Ectodermal cell (in vitro differentiated cells): ENCODE measurements around the gene RAPGEF3. TPM values are rescaled to one million over a fixed set of nuclear protein-coding genes. Genes with fewer than 3 reads are reported as not detected.

Experiments used
- H3K27ac ChIP-seq: 2 replicates; pipeline ENCODE4 v1.7.0; 2013; ENCODE audit warnings: mild to moderate bottlenecking, low read depth, low read length; ENCODE audit not compliant: insufficient read depth, poor library complexity, severe bottlenecking
- H3K27me3 ChIP-seq: 2 replicates; pipeline ENCODE4 v1.7.0; 2013; ENCODE audit warnings: mild to moderate bottlenecking, low read length; ENCODE audit not compliant: insufficient read depth, control insufficient read depth, poor library complexity, severe bottlenecking
- H3K36me3 ChIP-seq: one replicate; pipeline ENCODE4 v1.7.0; 2013; ENCODE audit warnings: low read length; ENCODE audit not compliant: control insufficient read depth, insufficient read depth
- H3K4me1 ChIP-seq: one replicate; pipeline ENCODE4 v1.7.0; 2013; ENCODE audit warnings: low read length; ENCODE audit not compliant: control insufficient read depth, insufficient read depth
- H3K4me3 ChIP-seq: 2 replicates; pipeline ENCODE4 v1.7.0; 2013; ENCODE audit warnings: low read depth, low read length, control low read depth; ENCODE audit not compliant: insufficient read depth
- H3K9me3 ChIP-seq: 2 replicates; pipeline ENCODE4 v1.7.0; 2013; ENCODE audit warnings: mild to moderate bottlenecking, low read length, moderate library complexity; ENCODE audit not compliant: control insufficient read depth
- WGBS, 2 experiments: methylation state at CpG; one replicate each; pipeline ENCODE4 v1.1.7; 2013; ENCODE audit warnings: missing lambda C conversion rate in 2 of 2; 5-methylcytosine and 5-hydroxymethylcytosine counted together
- polyA plus RNA-seq, 4 experiments: library from polyadenylated mRNA; stranded (reverse); fragments of 50-300 nt; gene quantifications; one replicate each; pipeline ENCODE4 v1.2.3, GENCODE V29; 2013

RAPGEF3 gene
- 1.1 TPM for polyA plus RNA-seq (2013, experiment 1 of 4)
- polyA plus RNA-seq (2013, experiment 2 of 4) = 1.1 TPM
- 2.0 TPM for polyA plus RNA-seq (2013, experiment 3 of 4)
- 1.8 TPM for polyA plus RNA-seq (2013, experiment 4 of 4)

- no peak within 1 kb of the TSS for H3K27ac ChIP-seq
- H3K27me3 ChIP-seq = peaks cover 11% of the 10 kb centered on the region
- 5% methylated on average over 57 of the region's 57 CpGs for WGBS, 2 experiments
- peak within 1 kb of the TSS; percentile 51 for H3K4me3 ChIP-seq
- no peaks in the 10 kb centered on the region for H3K9me3 ChIP-seq
- H3K4me1 ChIP-seq = peaks cover 17% of the 10 kb centered on the region
- no peaks in the 10 kb centered on the region for H3K36me3 ChIP-seq
Observed at GRCh38 chr12:47758834-47759690, at the start of gene RAPGEF3. RAPGEF3 (minus strand) TSS chr12:47758880; CDS start chr12:47758556, 324 bp downstream.

GRCh38 chr12:47808050-47808449 lies 49.4 kb upstream of the RAPGEF3 start:
- no peaks in the 10 kb centered on the region for H3K9me3 ChIP-seq
- no peak overlapping the region for H3K4me3 ChIP-seq
- H3K27me3 ChIP-seq = no peaks in the 10 kb centered on the region
- WGBS, 2 experiments = 82 to 84% methylated on average over 9 of the region's 9 CpGs
- no peak overlapping the region for H3K27ac ChIP-seq
- H3K4me1 ChIP-seq = peaks cover 42% of the 10 kb centered on the region
- H3K36me3 ChIP-seq = no peaks in the 10 kb centered on the region

- Histone ChIP-seq H3K9me3 (no peaks in the 10 kb centered on the region), H3K36me3 (no peaks in the 10 kb centered on the region), H3K27ac (no peak overlapping the region), H3K4me3 (no peak overlapping the region), H3K4me1 (peaks cover 35% of the 10 kb centered on the region), H3K27me3 (no peaks in the 10 kb centered on the region)
- 90 to 92% methylated on average over 5 of the region's 5 CpGs for WGBS, 2 experiments
Observed at GRCh38 chr12:47807338-47807737, 48.7 kb upstream of the RAPGEF3 start.

GRCh38 chr12:47805417-47805816 lies 46.7 kb upstream of the RAPGEF3 start:
- Histone ChIP-seq H3K9me3 (no peaks in the 10 kb centered on the region), H3K27ac (no peak overlapping the region), H3K36me3 (no peaks in the 10 kb centered on the region), H3K27me3 (no peaks in the 10 kb centered on the region), H3K4me3 (no peak overlapping the region), H3K4me1 (peaks cover 21% of the 10 kb centered on the region)
- WGBS, 2 experiments = 93 to 94% methylated on average over 2 of the region's 2 CpGs

GRCh38 chr12:47804171-47804570 lies 45.5 kb upstream of the RAPGEF3 start:
- Histone ChIP-seq H3K27ac (no peak overlapping the region), H3K36me3 (no peaks in the 10 kb centered on the region), H3K4me3 (no peak overlapping the region), H3K27me3 (no peaks in the 10 kb centered on the region), H3K4me1 (peaks cover 21% of the 10 kb centered on the region), H3K9me3 (no peaks in the 10 kb centered on the region)
- WGBS, 2 experiments = 95 to 96% methylated on average over 8 of the region's 8 CpGs

- 92 to 93% methylated on average over 12 of the region's 12 CpGs for WGBS, 2 experiments
- peaks cover 16% of the 10 kb centered on the region for H3K4me1 ChIP-seq
Observed at GRCh38 chr12:47803191-47803875, 44.7 kb upstream of the RAPGEF3 start.

GRCh38 chr12:47802312-47802711 lies 43.6 kb upstream of the RAPGEF3 start:
- Histone ChIP-seq H3K27ac (no peak overlapping the region), H3K36me3 (no peaks in the 10 kb centered on the region)

More at GRCh38 chr12:47803191-47803875, 44.7 kb upstream of the RAPGEF3 start:
- no peaks in the 10 kb centered on the region for H3K36me3 ChIP-seq
- no peaks in the 10 kb centered on the region for H3K9me3 ChIP-seq
- H3K27me3 ChIP-seq = no peaks in the 10 kb centered on the region
- H3K4me3 ChIP-seq = no peak overlapping the region
- no peak overlapping the region for H3K27ac ChIP-seq

GRCh38 chr12:47801904-47802246 lies 43.2 kb upstream of the RAPGEF3 start:
- Histone ChIP-seq H3K27ac (no peak overlapping the region), H3K27me3 (no peaks in the 10 kb centered on the region), H3K4me3 (no peak overlapping the region), H3K9me3 (no peaks in the 10 kb centered on the region), H3K36me3 (no peaks in the 10 kb centered on the region), H3K4me1 (peaks cover 9% of the 10 kb centered on the region)
- WGBS, 2 experiments = 88 to 90% methylated on average over 9 of the region's 9 CpGs

More at GRCh38 chr12:47802312-47802711, 43.6 kb upstream of the RAPGEF3 start:
- Histone ChIP-seq H3K4me3 (no peak overlapping the region), H3K27me3 (no peaks in the 10 kb centered on the region), H3K4me1 (peaks cover 9% of the 10 kb centered on the region), H3K9me3 (no peaks in the 10 kb centered on the region)
- 71 to 80% methylated on average over 5 of the region's 5 CpGs for WGBS, 2 experiments

GRCh38 chr12:47801170-47801903 lies 42.7 kb upstream of the RAPGEF3 start:
- no peaks in the 10 kb centered on the region for H3K9me3 ChIP-seq
- no peak overlapping the region for H3K27ac ChIP-seq
- H3K4me1 ChIP-seq = peaks cover 9% of the 10 kb centered on the region
- no peak overlapping the region for H3K4me3 ChIP-seq
- WGBS, 2 experiments = 89 to 92% methylated on average over 7 of the region's 7 CpGs
- no peaks in the 10 kb centered on the region for H3K36me3 ChIP-seq
- H3K27me3 ChIP-seq = no peaks in the 10 kb centered on the region

- H3K4me1 ChIP-seq = peaks cover 9% of the 10 kb centered on the region
- 89 to 92% methylated on average over 7 of the region's 7 CpGs for WGBS, 2 experiments
- no peak overlapping the region for H3K27ac ChIP-seq
- no peaks in the 10 kb centered on the region for H3K27me3 ChIP-seq
- no peaks in the 10 kb centered on the region for H3K36me3 ChIP-seq
- H3K4me3 ChIP-seq = no peak overlapping the region
- H3K9me3 ChIP-seq = no peaks in the 10 kb centered on the region
Observed at GRCh38 chr12:47800582-47800981, 41.9 kb upstream of the RAPGEF3 start.
